Measurements from ENCODE around the gene HDAC4. TPM values are rescaled to one million over a fixed set of nuclear protein-coding genes. Genes with fewer than 3 reads are reported as not detected.

HDAC4 gene
- total and polyA plus RNA-seq, 4 donors, result 2.9 to 37.2 (median 4.4) TPM

DNA sequence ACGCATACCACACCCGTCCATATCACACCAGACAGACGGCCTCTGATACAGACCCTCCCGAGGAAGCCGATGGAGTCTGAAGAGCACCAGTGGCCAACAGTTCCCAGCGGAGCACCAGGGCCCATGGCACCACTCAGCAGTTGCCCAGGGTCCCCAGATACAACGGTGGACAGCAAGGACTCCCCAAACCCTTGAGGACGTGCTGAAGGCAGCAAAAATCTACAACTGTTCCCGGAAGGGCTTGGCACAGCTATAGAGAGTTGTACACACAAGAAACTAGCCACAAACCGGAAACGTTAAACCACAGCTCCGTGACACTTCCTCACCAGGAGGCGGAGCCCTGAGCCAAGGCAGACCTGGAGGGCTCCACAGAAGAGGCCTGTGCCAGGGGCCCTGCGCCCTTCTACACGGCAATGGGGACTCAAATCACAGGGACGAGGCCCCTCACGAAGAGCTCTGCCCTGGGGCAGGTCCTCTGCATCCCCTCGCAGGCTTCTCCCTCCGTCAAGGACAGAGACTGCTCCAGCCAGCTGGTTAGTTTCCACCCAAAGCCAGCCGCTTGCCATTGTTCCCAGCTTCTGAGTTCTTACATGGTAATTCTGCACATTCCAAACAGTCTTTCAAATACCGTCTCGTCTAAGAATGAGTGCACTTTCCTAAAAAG lies 133.4 kb downstream of the HDAC4 start:
- peaks cover 16 to 32% (median 26%) of the 10 kb centered on the region in 4 donors for H3K4me1 ChIP-seq (ENCODE audit: control insufficient read depth in 4 of 4, insufficient read depth in 4 of 4, low read length in 3 of 4)
- TF ChIP-seq RAD21 (IDR thresholded peaks at IDR 0.05) (peak; percentile 37 to 52), EGR1 (IDR thresholded peaks at IDR 0.05; ENCODE audit: low read depth in 2 of 2) (no peak)
- H3K27me3 ChIP-seq (ENCODE audit: control insufficient read depth in 4 of 4, insufficient read depth in 4 of 4, low read length in 3 of 4), result no peaks in the 10 kb centered on the region
- DNase-seq (ENCODE audit: low spot score), result peak; percentile 53
- no peak overlapping the region for H3K4me3 ChIP-seq (ENCODE audit: low read depth in 1 of 3, low read length in 3 of 3)
- no peak overlapping the region for H3K9ac ChIP-seq (ENCODE audit: low read depth in 1 of 2, low read length in 2 of 2)
- H3K27ac ChIP-seq (ENCODE audit: low read depth in 1 of 2, low read length in 2 of 2), result peak overlapping the region; percentile 23 to 47
- no peaks in the 10 kb centered on the region for H3K9me3 ChIP-seq (ENCODE audit: control insufficient read depth in 4 of 4, low read length in 3 of 4)
- H3K36me3 ChIP-seq (ENCODE audit: control insufficient read depth in 4 of 4, insufficient read depth in 3 of 4, low read depth in 1 of 4, low read length in 3 of 4), result no peaks in the 10 kb centered on the region
- 67% methylated on average over 22 of the region's 22 CpGs for WGBS

- Histone ChIP-seq H3K27me3 (ENCODE audit: control insufficient read depth in 4 of 4, insufficient read depth in 4 of 4, low read length in 3 of 4) (no peaks in the 10 kb centered on the region), H3K36me3 (ENCODE audit: control insufficient read depth in 4 of 4, insufficient read depth in 3 of 4, low read depth in 1 of 4, low read length in 3 of 4) (no peaks in the 10 kb centered on the region), H3K4me1 (ENCODE audit: control insufficient read depth in 4 of 4, insufficient read depth in 4 of 4, low read length in 3 of 4) (peaks cover 16 to 32% (median 26%) of the 10 kb centered on the region in 4 donors), H3K27ac (ENCODE audit: low read depth in 1 of 2, low read length in 2 of 2) (peak overlapping the region; percentile 23 to 47), H3K9me3 (ENCODE audit: control insufficient read depth in 4 of 4, low read length in 3 of 4) (no peaks in the 10 kb centered on the region), H3K4me3 (ENCODE audit: low read depth in 1 of 3, low read length in 3 of 3) (no peak overlapping the region), H3K9ac (ENCODE audit: low read depth in 1 of 2, low read length in 2 of 2) (no peak overlapping the region)
- DNase-seq (ENCODE audit: low spot score), result no peak
- WGBS, result 85% methylated on average over 10 of the region's 10 CpGs
- TF ChIP-seq TAF1 (conservative IDR thresholded peaks at IDR 0.05), result no peak
- TF ChIP-seq CTCF (IDR thresholded peaks at IDR 0.05; ENCODE audit: low read depth, low read length, missing input control), result no peak
- TF ChIP-seq EGR1 (IDR thresholded peaks at IDR 0.05; ENCODE audit: low read depth in 2 of 2), result no peak
- TF ChIP-seq NR2F2 (IDR thresholded peaks at IDR 0.05), result no peak
- TF ChIP-seq, protein P1, sequence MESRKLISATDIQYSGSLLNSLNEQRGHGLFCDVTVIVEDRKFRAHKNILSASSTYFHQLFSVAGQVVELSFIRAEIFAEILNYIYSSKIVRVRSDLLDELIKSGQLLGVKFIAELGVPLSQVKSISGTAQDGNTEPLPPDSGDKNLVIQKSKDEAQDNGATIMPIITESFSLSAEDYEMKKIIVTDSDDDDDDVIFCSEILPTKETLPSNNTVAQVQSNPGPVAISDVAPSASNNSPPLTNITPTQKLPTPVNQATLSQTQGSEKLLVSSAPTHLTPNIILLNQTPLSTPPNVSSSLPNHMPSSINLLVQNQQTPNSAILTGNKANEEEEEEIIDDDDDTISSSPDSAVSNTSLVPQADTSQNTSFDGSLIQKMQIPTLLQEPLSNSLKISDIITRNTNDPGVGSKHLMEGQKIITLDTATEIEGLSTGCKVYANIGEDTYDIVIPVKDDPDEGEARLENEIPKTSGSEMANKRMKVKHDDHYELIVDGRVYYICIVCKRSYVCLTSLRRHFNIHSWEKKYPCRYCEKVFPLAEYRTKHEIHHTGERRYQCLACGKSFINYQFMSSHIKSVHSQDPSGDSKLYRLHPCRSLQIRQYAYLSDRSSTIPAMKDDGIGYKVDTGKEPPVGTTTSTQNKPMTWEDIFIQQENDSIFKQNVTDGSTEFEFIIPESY (IDR thresholded peaks at IDR 0.05), result no peak
- no peak for TF ChIP-seq HNF4A (conservative IDR thresholded peaks at IDR 0.05)
- TF ChIP-seq, protein P2, sequence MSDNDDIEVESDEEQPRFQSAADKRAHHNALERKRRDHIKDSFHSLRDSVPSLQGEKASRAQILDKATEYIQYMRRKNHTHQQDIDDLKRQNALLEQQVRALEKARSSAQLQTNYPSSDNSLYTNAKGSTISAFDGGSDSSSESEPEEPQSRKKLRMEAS (IDR thresholded peaks at IDR 0.05), result no peak
- TF ChIP-seq FOXA2 (IDR thresholded peaks at IDR 0.05), result no peak
- TF ChIP-seq ATF3 (IDR thresholded peaks at IDR 0.05), result no peak
- TF ChIP-seq JUND (IDR thresholded peaks at IDR 0.05), result no peak
- TF ChIP-seq FOXA1 (IDR thresholded peaks at IDR 0.05), result no peak
- no peak for TF ChIP-seq YY1 (IDR thresholded peaks at IDR 0.05)
- no peak for TF ChIP-seq REST (IDR thresholded peaks at IDR 0.05)
- TF ChIP-seq HNF4G (IDR thresholded peaks at IDR 0.05), result no peak
- TF ChIP-seq GABPA (IDR thresholded peaks at IDR 0.05 in 1 of 2, conservative IDR thresholded peaks at IDR 0.05 in 1 of 2), result no peak
- TF ChIP-seq SP1 (IDR thresholded peaks at IDR 0.05), result no peak
- TF ChIP-seq RXRA (IDR thresholded peaks at IDR 0.05), result no peak
- no peak for TF ChIP-seq RAD21 (IDR thresholded peaks at IDR 0.05)
These were observed 134.0 kb downstream of the HDAC4 start for GRCh38 chr2:239266779-239267287.
